GM12891 (cell line): ENCODE results near the gene PTPRN2.

Experiments
- DNase-seq: peaks from one replicate; pipeline ENCODE4 v3.0.0; 2011; ENCODE audit warnings: low spot score; ENCODE audit not compliant: insufficient read length
- FAIRE-seq: peaks from 2 replicates; lab custom pipeline; 2011; peaks lifted over from hg19 to GRCh38; lab: Jason Lieb, UNC
- PAX5 ChIP-seq: IDR thresholded peaks from 2 replicates; pipeline ENCODE4 v1.6.1; 2011; ENCODE audit warnings: low read length, moderate library complexity, mild to moderate bottlenecking; ENCODE audit not compliant: insufficient read depth, severe bottlenecking
- POLR2A ChIP-seq: IDR thresholded peaks from 2 replicates; pipeline ENCODE4 v1.6.1; 2011; ENCODE audit warnings: low read depth, low read length, control low read depth
- POLR2AphosphoS5 ChIP-seq: IDR thresholded peaks from 2 replicates; pipeline ENCODE4 v1.6.1; 2011; ENCODE audit warnings: low read depth, low read length, control low read depth
- POU2F2 ChIP-seq: IDR thresholded peaks from 2 replicates; pipeline ENCODE4 v1.6.1; 2011; ENCODE audit warnings: low read depth, mild to moderate bottlenecking, control low read depth, low read length, moderate library complexity
- SPI1 ChIP-seq: IDR thresholded peaks from 2 replicates; pipeline ENCODE4 v1.6.1; 2011; ENCODE audit warnings: low read depth, low read length, control low read depth
- TAF1 ChIP-seq: IDR thresholded peaks from 2 replicates; pipeline ENCODE4 v1.6.1; 2011; ENCODE audit warnings: low read depth, low read length, control low read depth

PTPRN2 gene

DNA sequence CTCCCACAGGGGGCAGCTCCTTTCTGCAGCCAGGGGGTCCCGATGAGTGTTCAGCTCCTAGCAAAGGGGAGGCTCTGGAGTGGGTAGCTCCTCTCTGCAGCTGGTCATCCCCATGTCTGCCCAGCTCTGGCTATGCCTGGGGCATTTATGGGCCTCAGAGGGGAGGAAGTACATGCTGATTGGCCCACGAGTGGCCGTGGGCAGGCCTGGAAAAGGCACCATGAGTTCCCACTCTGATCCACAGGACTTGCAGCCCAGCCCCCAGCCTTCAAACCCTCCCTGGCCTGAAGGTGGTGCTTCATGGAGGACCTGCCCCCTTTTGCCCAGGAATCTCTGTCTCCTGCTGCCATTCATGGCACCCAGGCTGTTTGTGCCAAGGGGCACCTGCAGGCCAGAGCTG lies 982.0 kb downstream of the PTPRN2 start:
- no peak for FAIRE-seq
- TF ChIP-seq SPI1 (no peak), POU2F2 (no peak), POLR2A (no peak), POLR2AphosphoS5 (no peak), PAX5 (no peak)

DNA sequence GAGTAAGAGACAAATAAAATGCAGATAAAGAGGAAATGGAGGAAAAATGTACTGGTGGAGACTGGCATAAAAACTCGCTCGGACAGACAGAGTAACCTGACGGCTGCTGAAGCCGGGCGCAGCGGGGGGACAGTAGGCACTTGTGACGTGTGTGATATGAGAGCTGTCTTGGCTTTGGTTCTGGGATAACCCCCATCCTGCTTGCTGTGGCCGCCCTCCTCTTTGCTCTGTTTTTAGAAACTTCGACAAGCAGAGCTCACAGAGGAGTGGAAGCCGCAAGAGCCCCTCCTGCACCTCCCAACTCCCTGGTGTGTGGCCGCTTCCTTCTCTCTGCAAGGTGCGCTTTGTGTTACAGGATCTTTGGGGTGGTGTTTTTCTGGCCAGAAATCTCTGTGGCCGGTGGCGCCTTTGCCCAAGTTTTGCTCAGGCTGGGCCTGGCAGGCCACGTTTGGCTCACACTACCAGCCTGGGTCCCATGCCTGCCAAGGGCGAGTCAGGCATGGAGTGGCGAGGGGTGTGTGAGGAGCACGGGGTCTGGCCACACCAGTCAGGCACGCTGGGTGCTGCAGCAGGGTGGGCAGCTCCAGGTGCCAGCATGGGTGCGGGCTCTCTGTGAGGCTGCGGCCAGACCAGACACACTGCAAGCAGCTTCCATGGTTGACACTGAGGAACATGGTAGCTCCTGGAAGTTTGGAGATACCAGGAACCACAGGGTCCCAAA lies 982.8 kb downstream of the PTPRN2 start:
- DNase-seq (no peak), FAIRE-seq (no peak)
- TF ChIP-seq SPI1, result no peak
- no peak for TF ChIP-seq TAF1
- no peak for TF ChIP-seq PAX5
- no peak for TF ChIP-seq POLR2AphosphoS5
- TF ChIP-seq POU2F2, result no peak
- no peak for TF ChIP-seq POLR2A

More for the DNA sequence above, 982.0 kb downstream of the PTPRN2 start:
- no peak for DNase-seq

DNA sequence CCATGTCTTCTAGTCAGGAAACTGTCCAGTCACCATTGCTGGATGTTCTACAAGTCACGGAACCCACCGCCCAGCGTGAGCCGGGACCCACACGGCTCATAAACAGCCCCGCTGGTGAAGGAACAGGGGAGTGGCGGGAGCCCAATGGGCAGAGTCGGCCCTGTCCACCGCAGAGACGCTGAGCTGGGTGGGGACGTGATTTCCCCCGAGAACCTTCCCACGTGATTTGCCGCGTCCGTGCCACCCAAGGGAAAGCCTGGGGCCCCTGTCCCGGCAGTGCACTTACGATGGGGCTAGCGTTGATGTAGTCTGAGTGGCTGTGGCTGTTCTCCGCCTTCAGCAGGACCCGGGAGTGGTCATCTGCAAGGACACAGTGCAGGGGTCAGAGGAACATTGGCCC lies 983.9 kb downstream of the PTPRN2 start:
- no peak for FAIRE-seq
- TF ChIP-seq TAF1 (no peak), SPI1 (no peak), POU2F2 (no peak), POLR2A (no peak), POLR2AphosphoS5 (no peak), PAX5 (no peak)

DNA sequence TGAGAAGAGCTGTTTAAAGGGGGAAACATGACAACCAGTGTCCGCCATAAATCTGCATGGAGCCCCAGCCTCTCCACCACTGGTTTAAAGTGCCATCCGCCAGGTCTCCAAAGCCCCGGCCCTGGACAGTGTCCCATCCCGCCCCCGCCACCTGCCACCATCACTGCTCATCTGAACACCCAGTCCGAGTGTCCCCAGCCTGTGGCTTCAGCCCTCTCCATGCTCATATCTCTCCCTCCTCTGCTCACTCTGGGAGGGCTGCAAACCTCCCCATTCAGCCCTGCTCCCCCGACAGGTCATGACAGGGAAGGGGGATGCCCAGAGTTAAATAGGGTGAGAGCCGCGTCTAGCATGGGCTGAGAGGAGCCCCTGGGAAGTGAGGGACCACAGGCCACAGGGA lies 984.6 kb downstream of the PTPRN2 start:
- FAIRE-seq (no peak), DNase-seq (no peak)
- TF ChIP-seq PAX5 (no peak), TAF1 (no peak), SPI1 (no peak), POLR2A (no peak), POLR2AphosphoS5 (no peak), POU2F2 (no peak)

More for the DNA sequence above, 983.9 kb downstream of the PTPRN2 start:
- no peak for DNase-seq

DNA sequence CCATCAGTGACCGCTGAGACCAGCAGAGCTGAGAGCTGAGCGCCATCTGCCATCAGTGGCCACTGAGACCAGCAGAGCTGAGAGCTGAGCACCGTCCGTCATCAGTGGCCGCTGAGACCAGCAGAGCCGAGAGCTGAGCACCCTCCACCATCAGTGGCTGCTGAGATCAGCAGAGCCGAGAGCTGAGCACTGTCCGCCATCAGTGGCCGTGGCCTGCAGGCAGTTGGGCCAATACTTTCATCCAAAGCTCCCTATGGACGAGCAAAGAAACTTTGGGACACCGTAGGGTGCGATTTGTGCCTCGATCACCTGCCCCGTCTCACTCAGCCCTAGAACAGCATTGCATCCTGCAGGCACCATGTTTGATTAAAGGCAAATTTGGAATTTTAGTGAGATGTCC lies 985.0 kb downstream of the PTPRN2 start:
- TF ChIP-seq POLR2A (no peak), POLR2AphosphoS5 (no peak), PAX5 (no peak), POU2F2 (no peak), SPI1 (no peak), TAF1 (no peak)
- FAIRE-seq (no peak), DNase-seq (no peak)

DNA sequence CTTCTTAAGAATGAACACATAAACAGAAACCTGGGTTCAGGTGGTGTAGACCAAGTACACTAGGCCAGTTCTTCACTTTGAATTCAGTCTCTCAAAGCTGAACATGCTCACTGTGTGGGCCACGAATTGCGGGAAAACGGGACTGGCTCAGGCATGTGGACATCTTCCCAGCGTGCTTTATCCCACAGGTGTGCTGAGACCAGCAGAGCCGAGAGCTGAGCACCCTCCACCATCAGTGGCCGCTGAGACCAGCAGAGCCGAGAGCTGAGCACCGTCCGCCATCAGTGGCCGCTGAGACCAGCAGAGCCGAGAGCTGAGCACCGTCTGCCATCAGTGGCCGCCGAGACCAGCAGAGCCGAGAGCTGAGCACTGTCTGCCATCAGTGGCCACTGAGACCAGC lies 985.5 kb downstream of the PTPRN2 start:
- FAIRE-seq (no peak), DNase-seq (no peak)
- TF ChIP-seq TAF1 (no peak), PAX5 (no peak), POLR2A (no peak), POLR2AphosphoS5 (no peak), SPI1 (no peak), POU2F2 (no peak)

DNA sequence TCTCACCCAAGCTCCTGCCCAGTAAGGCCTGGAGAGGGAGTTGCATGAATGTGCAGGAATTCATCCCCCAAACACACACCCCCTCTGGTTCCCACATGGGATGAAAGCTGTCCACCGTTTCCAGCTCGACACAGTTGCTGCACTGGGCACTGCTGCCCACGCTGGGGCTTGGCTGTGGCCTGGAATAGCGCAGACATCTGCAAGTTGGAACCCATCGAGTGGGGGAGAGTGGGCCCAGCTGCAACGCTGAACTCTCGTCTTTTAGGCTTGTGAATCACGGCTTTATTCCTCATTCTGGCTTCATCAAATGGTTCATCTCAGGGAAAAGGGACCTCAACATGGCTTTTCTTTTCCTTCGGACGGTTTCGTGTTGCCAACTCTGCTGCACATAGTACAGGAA lies 986.1 kb downstream of the PTPRN2 start:
- TF ChIP-seq SPI1, result no peak
- no peak for TF ChIP-seq POLR2A
- TF ChIP-seq TAF1, result no peak
- TF ChIP-seq PAX5, result no peak
- TF ChIP-seq POU2F2, result no peak
- no peak for TF ChIP-seq POLR2AphosphoS5
- no peak for DNase-seq
- no peak for FAIRE-seq

DNA sequence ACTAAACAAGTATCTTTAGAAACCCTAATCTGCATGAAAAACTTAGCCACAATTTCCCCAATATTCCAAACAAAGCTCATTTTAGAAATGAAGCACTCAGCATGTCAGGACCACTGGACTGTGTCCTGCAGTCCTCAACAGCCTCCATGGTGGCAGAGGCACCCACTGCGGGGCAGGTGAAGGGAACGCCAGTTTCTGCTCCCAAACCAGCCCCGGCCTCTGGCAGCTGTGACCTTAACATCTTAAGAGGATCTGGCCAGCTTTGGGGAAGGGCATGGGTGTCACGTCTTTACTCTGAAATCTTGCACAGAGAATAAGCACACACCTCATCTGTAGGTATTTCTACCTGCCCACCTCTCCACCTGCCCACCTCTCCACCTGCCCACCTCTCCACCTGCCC lies 988.1 kb downstream of the PTPRN2 start:
- DNase-seq (no peak), FAIRE-seq (no peak)
- TF ChIP-seq PAX5 (no peak), POLR2A (no peak)

DNA sequence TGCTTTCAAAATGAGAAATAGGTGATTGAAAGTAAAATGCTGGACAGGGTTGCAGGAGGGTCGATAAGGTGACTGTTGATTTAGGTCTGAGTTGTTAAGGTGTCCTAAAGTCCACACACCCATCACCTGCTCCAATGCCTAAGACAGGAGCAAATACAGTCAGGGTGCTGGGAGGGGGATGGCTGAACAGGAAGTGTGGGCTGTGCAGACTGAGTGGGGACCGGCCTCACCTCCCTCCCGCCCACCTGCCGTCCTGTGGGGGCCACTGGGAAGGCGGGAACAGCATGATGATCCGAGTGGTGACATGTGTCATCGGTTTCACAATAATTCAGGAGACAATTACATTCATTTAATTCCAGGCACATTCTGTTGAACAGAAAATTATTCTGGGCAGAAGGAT lies 990.1 kb downstream of the PTPRN2 start:
- FAIRE-seq (no peak), DNase-seq (no peak)
- TF ChIP-seq POLR2A, result no peak
- no peak for TF ChIP-seq POLR2AphosphoS5
- TF ChIP-seq POU2F2, result no peak
- TF ChIP-seq TAF1, result no peak
- TF ChIP-seq PAX5, result no peak
- TF ChIP-seq SPI1, result no peak

DNA sequence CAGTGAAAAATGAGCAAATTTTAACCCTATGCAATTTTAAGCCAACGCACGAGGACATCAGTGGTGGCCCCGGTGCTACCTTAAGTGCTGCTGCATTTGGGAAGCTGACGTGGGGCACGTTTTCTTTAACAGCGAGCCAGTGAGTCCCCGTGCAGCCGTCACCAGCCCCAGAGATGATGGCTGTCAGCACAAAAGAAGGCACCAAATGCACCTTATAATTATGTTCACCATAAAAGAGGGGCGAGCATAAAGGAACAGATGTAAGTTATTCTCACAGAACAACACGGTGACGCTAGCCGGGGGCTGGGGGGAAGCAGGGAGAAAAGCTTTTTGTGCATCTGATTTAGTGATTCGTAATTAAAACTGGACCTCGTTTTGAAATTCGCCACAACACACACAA lies 990.7 kb downstream of the PTPRN2 start:
- TF ChIP-seq POLR2AphosphoS5 (no peak), PAX5 (no peak)
- FAIRE-seq, result no peak
- DNase-seq, result no peak

DNA sequence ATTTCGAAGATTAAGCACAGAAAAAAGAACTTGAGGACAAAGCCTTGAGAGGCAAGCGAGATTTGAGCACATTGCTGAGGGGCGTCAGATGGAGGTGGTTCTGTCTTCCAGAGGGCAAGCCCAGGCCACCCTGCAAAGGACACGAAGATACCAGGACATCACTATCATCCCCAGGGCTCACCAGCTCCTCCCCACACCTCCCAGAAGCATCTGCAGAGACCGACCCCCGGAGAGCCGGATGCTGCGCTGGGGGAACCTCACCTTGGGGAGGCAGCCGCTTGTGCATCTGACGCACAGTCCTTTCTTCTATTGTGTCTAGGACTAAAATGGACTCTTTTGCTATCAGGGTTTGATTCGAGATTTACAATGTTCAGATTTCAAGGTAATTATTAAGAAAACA lies 991.2 kb downstream of the PTPRN2 start:
- FAIRE-seq, result no peak
- DNase-seq, result no peak
- TF ChIP-seq PAX5, result no peak
- TF ChIP-seq SPI1, result no peak
- no peak for TF ChIP-seq POLR2A
- no peak for TF ChIP-seq POU2F2
- TF ChIP-seq POLR2AphosphoS5, result no peak
- TF ChIP-seq TAF1, result no peak
